Activated CD8-positive, alpha-beta T cell treated with anti-CD3 and anti-CD28 coated beads for 36 hours (primary cell): ENCODE measurements around the gene KIF24. TPM values are rescaled to one million over a fixed set of nuclear protein-coding genes. Genes with fewer than 3 reads are reported as not detected.

ENCODE experiments used
- ATAC-seq: fragments of 200-7000 bp; cut with Tn5 transposase; one replicate; pipeline ENCODE4 v1.10.0; 2021; ENCODE audit warnings: mild to moderate bottlenecking, moderate library complexity
- CTCF ChIA-PET: fragments of 350-600 bp; sonication (Branson Sonifier 250); formaldehyde crosslinking; loops from one replicate; lab custom pipeline; 2021; ENCODE audit warnings: antibody characterized with exemption; lab: Charles Lee
- POLR2A ChIA-PET: fragments of 350-600 bp; sonication (Branson Sonifier 250); formaldehyde crosslinking; loops from one replicate; lab custom pipeline; 2021; ENCODE audit warnings: antibody characterized with exemption; lab: Charles Lee
- DNase-seq: peaks from one replicate; pipeline ENCODE4 v3.0.0-alpha.2; 2020
- H3K27ac Mint-ChIP-seq: one replicate; pipeline ENCODE4 v1.8.0; 2021; ENCODE audit warnings: mild to moderate bottlenecking, mixed read lengths
- H3K27me3 Mint-ChIP-seq: one replicate; pipeline ENCODE4 v1.8.0; 2021; ENCODE audit warnings: mixed read lengths
- H3K36me3 Mint-ChIP-seq: one replicate; pipeline ENCODE4 v1.8.0; 2021; ENCODE audit warnings: low read depth, mixed read lengths
- H3K4me1 Mint-ChIP-seq: one replicate; pipeline ENCODE4 v1.8.0; 2021; ENCODE audit warnings: low read depth, mixed read lengths
- H3K4me3 Mint-ChIP-seq: one replicate; pipeline ENCODE4 v1.8.0; 2021; ENCODE audit warnings: mild to moderate bottlenecking, moderate library complexity, mixed read lengths
- H3K9me3 Mint-ChIP-seq: one replicate; pipeline ENCODE4 v1.8.0; 2021; ENCODE audit warnings: mixed read lengths
- intact Hi-C: fragments of 100-400 bp; cut with micrococcal nuclease; formaldehyde crosslinking; loops from one replicate; pipeline ENCODE4 v1.10.0; 2022
- total RNA-seq, 2 experiments: library from RNA; stranded (reverse); gene quantifications; one replicate each; pipeline ENCODE4 v1.2.3, GENCODE V29; 2021
- TF ChIP-seq, protein P1 (sequence below): fragments of 200-600 bp; IDR thresholded peaks from one replicate; pipeline ENCODE4 v1.8.0; 2022; ENCODE audit warnings: antibody characterized with exemption, mild to moderate bottlenecking

KIF24 gene
- total RNA-seq, 2 experiments from 2014 or later: 5.8 to 5.9 TPM

DNA sequence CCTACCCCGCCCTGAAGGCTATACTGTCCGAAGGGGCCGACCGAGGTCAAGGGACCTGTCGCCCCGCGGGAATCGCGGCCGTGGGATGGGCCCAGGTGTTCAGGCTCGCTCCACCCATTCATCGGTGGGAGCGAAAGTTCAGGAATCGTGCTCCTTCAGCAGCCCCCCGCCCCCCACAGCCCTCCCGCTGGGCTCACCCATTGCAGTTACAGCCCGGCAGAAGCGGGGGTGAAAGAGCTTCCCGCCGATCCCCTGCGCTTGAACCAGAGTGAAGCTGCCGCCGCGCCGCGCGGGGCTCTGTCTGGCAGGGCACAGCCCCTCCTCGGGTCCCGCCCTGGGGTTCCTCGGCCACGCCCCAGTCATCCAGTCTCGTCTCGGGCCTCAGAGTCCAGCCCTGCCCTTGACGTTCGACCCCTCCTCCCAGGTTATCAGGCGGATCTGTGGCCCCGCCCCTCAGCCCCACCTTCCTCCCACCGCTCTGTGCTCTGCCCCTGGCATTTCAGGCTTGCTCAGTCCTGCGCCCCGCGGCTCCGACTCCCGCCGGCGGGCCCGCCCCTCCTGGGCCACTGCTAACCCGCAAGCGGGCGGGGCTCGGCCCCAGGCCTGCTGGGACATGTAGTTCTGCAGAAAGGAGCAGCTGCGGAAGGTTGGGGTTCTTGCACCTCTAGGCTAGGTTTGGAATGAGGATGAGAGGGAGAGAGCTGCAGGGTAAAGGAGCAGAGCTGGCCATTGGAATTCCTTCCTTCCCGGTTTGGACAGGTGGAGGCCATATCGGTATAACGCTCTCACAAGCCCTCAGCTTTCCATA, 47.7 kb upstream of the KIF24 start, which contains the start of gene MYORG:
TSS of gene MYORG (minus strand) at position 303 of the 808 bp plus-strand sequence. CDS start 3,955 bp downstream, outside the sequence.
- Mint-ChIP-seq H3K27me3 (no peaks in the 10 kb centered on the region), H3K36me3 (peaks cover 9% of the 10 kb centered on the region), H3K4me1 (peaks cover 30% of the 10 kb centered on the region), H3K4me3 (peak within 1 kb of the TSS; percentile 87), H3K9me3 (no peaks in the 10 kb centered on the region), H3K27ac (peak within 1 kb of the TSS; percentile 82)
- CTCF ChIA-PET: interaction anchor here (0.6 to 9.4 kb wide), 14 partner anchors 11 to 331 kb away, joined by 3 to 117 read pairs (median 3); partner anchors contain the start of gene RPP25L
- peak; percentile 99 for DNase-seq
- intact Hi-C loops: loop anchor here (5.0 to 10.0 kb wide), 2 partner anchors 119 to 332 kb away; partner anchors contain the start of gene UBAP2
- TF ChIP-seq, protein P1, sequence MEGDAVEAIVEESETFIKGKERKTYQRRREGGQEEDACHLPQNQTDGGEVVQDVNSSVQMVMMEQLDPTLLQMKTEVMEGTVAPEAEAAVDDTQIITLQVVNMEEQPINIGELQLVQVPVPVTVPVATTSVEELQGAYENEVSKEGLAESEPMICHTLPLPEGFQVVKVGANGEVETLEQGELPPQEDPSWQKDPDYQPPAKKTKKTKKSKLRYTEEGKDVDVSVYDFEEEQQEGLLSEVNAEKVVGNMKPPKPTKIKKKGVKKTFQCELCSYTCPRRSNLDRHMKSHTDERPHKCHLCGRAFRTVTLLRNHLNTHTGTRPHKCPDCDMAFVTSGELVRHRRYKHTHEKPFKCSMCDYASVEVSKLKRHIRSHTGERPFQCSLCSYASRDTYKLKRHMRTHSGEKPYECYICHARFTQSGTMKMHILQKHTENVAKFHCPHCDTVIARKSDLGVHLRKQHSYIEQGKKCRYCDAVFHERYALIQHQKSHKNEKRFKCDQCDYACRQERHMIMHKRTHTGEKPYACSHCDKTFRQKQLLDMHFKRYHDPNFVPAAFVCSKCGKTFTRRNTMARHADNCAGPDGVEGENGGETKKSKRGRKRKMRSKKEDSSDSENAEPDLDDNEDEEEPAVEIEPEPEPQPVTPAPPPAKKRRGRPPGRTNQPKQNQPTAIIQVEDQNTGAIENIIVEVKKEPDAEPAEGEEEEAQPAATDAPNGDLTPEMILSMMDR: no peak
- POLR2A ChIA-PET: interaction anchor here (0.7 to 2.5 kb wide), 5 partner anchors 41 to 328 kb away, joined by 3 to 10 read pairs (median 5); partner anchors contain the start of gene UBAP2
- ATAC-seq: peak; percentile 86

DNA sequence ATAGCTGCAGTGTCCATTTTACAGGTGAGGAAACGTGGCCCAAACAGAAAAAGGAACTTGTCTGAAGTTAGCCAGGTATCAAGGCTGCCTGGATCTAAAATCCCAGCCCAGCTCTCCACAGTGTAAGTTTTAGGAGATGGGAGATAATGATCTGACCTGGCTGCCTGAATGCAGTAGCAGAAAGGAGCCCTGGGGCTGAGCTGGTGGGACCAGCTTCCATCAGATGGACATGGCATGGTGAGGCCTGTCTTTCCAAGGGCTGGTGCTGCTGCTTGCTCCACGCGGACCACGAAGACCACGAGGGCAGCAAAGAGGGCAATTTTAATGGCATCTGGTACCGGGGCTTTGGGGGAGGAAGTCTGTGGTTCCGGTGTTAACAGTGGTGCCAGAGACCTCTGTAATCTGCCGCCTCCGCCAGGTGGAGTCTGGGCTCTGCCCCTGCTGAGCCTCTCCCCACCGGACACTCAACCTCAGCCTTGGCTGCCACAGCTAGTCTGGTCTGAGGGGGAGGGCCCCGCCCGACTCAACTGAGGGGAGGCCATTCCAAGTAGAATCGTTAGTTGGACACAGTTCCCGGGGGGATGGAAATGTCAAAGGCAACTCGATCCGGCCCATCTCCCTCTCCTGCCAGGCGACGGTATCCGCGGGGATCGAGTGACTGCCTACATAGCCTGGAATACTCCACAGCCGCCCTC, 47.0 kb upstream of the KIF24 start:
- Mint-ChIP-seq H3K27me3 (no peaks in the 10 kb centered on the region), H3K36me3 (peaks cover 14% of the 10 kb centered on the region), H3K4me3 (peak overlapping the region; percentile 87), H3K9me3 (peaks cover 3% of the 10 kb centered on the region), H3K27ac (peak overlapping the region; percentile 82), H3K4me1 (peaks cover 27% of the 10 kb centered on the region)
- ChIA-PET POLR2A (interaction anchor here (1.2 to 2.5 kb wide), 4 partner anchors 40 to 203 kb away, joined by 3 to 10 read pairs (median 6); no protein-coding TSS in a partner anchor), CTCF (interaction anchor here (1.2 to 9.4 kb wide), 5 partner anchors 11 to 303 kb away, joined by 3 to 117 read pairs (median 10); no protein-coding TSS in a partner anchor)
- DNase-seq (peak; percentile 75), ATAC-seq (peak; percentile 13)
- TF ChIP-seq, protein P1: no peak
- intact Hi-C loops: loop anchor here (5.0 to 10.0 kb wide), 2 partner anchors 119 to 331 kb away; partner anchors contain the start of gene UBAP2

DNA sequence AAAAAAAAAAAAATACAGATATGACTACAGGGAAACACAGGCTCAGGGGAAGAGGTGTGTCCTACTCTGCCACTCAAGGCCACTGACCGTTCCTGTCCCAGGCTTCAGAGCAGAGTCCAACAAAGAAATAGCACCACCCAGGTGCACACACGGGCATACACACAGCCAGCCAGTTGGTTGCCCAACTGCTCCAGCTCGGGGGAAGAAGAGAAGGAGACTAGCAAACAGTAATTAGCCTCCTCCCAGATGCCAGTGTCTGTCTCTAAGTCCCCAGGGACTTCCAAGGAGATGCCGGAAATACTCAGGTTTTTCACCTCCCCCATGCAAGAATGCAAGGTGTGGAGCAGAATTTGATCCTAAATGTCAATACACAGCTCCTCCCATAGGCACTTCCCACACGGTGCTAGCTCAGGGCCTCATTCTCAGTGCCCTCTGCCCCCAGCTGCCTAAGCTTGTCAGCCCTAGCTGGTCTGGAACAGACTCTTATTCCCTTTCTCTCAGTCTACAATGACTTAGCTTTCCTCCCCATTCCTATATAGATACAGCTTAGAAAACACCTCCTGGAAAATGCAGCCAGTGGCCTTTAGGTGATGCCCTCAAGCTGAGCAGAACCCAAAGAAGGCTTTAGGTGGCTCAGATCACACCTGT, 46.0 kb upstream of the KIF24 start:
- ATAC-seq (no peak), DNase-seq (no peak)
- Mint-ChIP-seq H3K27ac (no peak overlapping the region), H3K4me1 (peaks cover 28% of the 10 kb centered on the region), H3K4me3 (peak overlapping the region; percentile 87), H3K27me3 (no peaks in the 10 kb centered on the region), H3K9me3 (peaks cover 3% of the 10 kb centered on the region), H3K36me3 (peaks cover 21% of the 10 kb centered on the region)
- ChIA-PET POLR2A (interaction anchor here (1.2 to 2.5 kb wide), 2 partner anchors 45 to 204 kb away, joined by 4 to 10 read pairs; no protein-coding TSS in a partner anchor), CTCF (interaction anchor here (0.6 to 9.4 kb wide), 4 partner anchors 10 to 363 kb away, joined by 3 to 117 read pairs (median 20); no protein-coding TSS in a partner anchor)
- TF ChIP-seq, protein P1: no peak
- intact Hi-C loops: loop anchor here (5.0 to 10.0 kb wide), 2 partner anchors 118 to 330 kb away; partner anchors contain the start of gene UBAP2

DNA sequence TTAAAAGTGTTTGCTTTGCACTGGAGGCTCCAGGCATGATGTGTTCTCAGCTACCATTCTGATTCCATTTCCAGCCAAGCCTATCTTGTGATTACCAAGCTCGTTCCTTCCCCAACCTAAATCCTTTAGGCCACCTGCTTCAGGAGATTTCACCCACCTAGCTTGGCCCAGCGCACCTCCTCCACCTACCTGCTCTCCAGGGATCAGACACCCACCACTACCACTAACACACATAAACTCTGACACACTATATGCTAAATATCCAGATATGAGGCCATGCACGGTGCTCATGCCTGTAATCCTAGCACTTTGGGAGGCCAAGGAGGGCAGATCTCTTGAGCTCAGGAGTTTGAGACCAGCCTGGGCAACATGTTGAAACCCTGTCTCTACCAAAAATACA, 45.3 kb upstream of the KIF24 start:
- ChIA-PET POLR2A (no interaction called here), CTCF (interaction anchor here (0.6 to 9.4 kb wide), 4 partner anchors 10 to 362 kb away, joined by 3 to 117 read pairs (median 20); no protein-coding TSS in a partner anchor)
- DNase-seq (no peak), ATAC-seq (no peak)
- intact Hi-C loops: loop anchor here (10.0 kb wide), 1 partner anchor 330 kb away; the partner anchor contains the start of gene UBAP2
- TF ChIP-seq, protein P1: no peak
- Mint-ChIP-seq H3K36me3 (peaks cover 21% of the 10 kb centered on the region), H3K4me1 (peaks cover 23% of the 10 kb centered on the region), H3K9me3 (peaks cover 3% of the 10 kb centered on the region), H3K27me3 (no peaks in the 10 kb centered on the region), H3K27ac (no peak overlapping the region), H3K4me3 (no peak overlapping the region)
